Gastroesophageal sphincter (tissue), 3 donors: ENCODE results near the gene FAM184B.

Experiments used
- EP300 ChIP-seq: sonication (generic); formaldehyde crosslinking; IDR thresholded peaks from one replicate; pipeline ENCODE4 v1.6.1; 2017; ENCODE audit warnings: antibody characterized with exemption, mild to moderate bottlenecking
- POLR2A ChIP-seq, 2 donors: fragments of 450-650 bp; IDR thresholded peaks; one replicate each; pipeline ENCODE4 v1.6.1; 2017; ENCODE audit warnings: antibody characterized with exemption in 2 of 2, mild to moderate bottlenecking in 2 of 2, moderate library complexity in 1 of 2
- POLR2AphosphoS5 ChIP-seq: sonication (generic); formaldehyde crosslinking; IDR thresholded peaks from one replicate; pipeline ENCODE4 v1.6.1; 2017; ENCODE audit warnings: antibody characterized with exemption
- TF ChIP-seq, protein P1 (sequence below), 4 experiments: fragments of 200-600 bp in 2 of 4; fragments of 450-650 bp in 2 of 4; sonication (generic) in 1 of 4; IDR thresholded peaks; one replicate each; pipeline ENCODE4 v1.5.1; 2017 to 2019; ENCODE audit warnings: antibody characterized with exemption in 4 of 4, mild to moderate bottlenecking in 2 of 4, moderate library complexity in 2 of 4

DNA sequence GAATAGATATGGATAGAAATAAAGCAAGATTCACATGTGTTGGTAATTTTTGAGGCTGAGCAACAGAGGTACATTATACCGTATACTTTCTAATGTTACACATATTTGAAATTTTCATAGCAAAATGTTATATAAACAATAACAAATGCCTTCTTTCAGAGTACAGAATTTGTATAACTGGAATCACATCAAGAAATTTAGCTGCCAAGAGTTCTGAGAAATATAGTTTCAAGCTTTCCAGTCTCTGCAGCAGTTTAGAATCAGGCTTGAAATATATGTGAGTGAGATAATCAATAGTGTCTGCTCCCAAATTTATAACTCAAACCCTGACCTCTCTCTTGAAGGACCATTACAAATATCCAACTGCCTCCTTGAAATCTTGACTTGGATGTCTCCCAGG, 23.8 kb downstream of the FAM184B start:
- TF ChIP-seq, protein P1, sequence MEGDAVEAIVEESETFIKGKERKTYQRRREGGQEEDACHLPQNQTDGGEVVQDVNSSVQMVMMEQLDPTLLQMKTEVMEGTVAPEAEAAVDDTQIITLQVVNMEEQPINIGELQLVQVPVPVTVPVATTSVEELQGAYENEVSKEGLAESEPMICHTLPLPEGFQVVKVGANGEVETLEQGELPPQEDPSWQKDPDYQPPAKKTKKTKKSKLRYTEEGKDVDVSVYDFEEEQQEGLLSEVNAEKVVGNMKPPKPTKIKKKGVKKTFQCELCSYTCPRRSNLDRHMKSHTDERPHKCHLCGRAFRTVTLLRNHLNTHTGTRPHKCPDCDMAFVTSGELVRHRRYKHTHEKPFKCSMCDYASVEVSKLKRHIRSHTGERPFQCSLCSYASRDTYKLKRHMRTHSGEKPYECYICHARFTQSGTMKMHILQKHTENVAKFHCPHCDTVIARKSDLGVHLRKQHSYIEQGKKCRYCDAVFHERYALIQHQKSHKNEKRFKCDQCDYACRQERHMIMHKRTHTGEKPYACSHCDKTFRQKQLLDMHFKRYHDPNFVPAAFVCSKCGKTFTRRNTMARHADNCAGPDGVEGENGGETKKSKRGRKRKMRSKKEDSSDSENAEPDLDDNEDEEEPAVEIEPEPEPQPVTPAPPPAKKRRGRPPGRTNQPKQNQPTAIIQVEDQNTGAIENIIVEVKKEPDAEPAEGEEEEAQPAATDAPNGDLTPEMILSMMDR (IDR thresholded peaks at IDR 0.05) = no peak
- TF ChIP-seq POLR2A (IDR thresholded peaks at IDR 0.05) (no peak), POLR2AphosphoS5 (no peak), EP300 (no peak)
